GM21717 (cell line): ENCODE data around the gene EPB41L2.
"Not testable (repeated sequence)": the region's sequence is repeated elsewhere in the genome, so short reads cannot be mapped to it uniquely, and the experiment has no call there.

Source experiments
- ATAC-seq: cut with Tn5 transposase; IDR thresholded peaks from one replicate; pipeline ENCODE4 v1.9.1; 2021; ENCODE audit warnings: mild to moderate bottlenecking, moderate library complexity; ENCODE audit not compliant: unreplicated experiment

Gene EPB41L2

GRCh38 chr6:131063028-131063763 is at the start of gene EPB41L2:
Gene EPB41L2 (minus strand): TSS chr6:131063245. CDS start chr6:130956485, 106,760 bp downstream.
- ATAC-seq = peak; percentile 79

- ATAC-seq = no peak
Observed at GRCh38 chr6:131112249-131112648, 49.2 kb upstream of the EPB41L2 start.

- no peak for ATAC-seq
Observed at GRCh38 chr6:131107151-131107550, 44.1 kb upstream of the EPB41L2 start.

- ATAC-seq = no peak
Observed at GRCh38 chr6:131103901-131104300, 40.9 kb upstream of the EPB41L2 start.

- no peak for ATAC-seq
Observed at GRCh38 chr6:131103296-131103695, 40.3 kb upstream of the EPB41L2 start.

- no peak for ATAC-seq
Observed at GRCh38 chr6:131101911-131102680, 39.1 kb upstream of the EPB41L2 start.

GRCh38 chr6:131096786-131097185 is 33.7 kb upstream of the EPB41L2 start:
- no peak for ATAC-seq

GRCh38 chr6:131093334-131093733 is 30.3 kb upstream of the EPB41L2 start:
- no peak for ATAC-seq

GRCh38 chr6:131091944-131092343 is 28.9 kb upstream of the EPB41L2 start:
- not testable (repeated sequence) for ATAC-seq

- ATAC-seq = not testable (repeated sequence)
Observed at GRCh38 chr6:131090339-131090738, 27.3 kb upstream of the EPB41L2 start.

- ATAC-seq = no peak
Observed at GRCh38 chr6:131084982-131085381, 21.9 kb upstream of the EPB41L2 start.

- no peak for ATAC-seq
Observed at GRCh38 chr6:131083687-131084086, 20.6 kb upstream of the EPB41L2 start.

- ATAC-seq = no peak
Observed at GRCh38 chr6:131082335-131082734, 19.3 kb upstream of the EPB41L2 start.

GRCh38 chr6:131080084-131080483 is 17.0 kb upstream of the EPB41L2 start:
- ATAC-seq = no peak

GRCh38 chr6:131073577-131073976 is 10.5 kb upstream of the EPB41L2 start:
- ATAC-seq = no peak

- no peak for ATAC-seq
Observed at GRCh38 chr6:131070061-131070460, 7.0 kb upstream of the EPB41L2 start.

- ATAC-seq = no peak
Observed at GRCh38 chr6:131068165-131068564, 5.1 kb upstream of the EPB41L2 start.

GRCh38 chr6:131067521-131067920 is 4.5 kb upstream of the EPB41L2 start:
- ATAC-seq = no peak

GRCh38 chr6:131065824-131066171 is 2.8 kb upstream of the EPB41L2 start:
- ATAC-seq = no peak

- no peak for ATAC-seq
Observed at GRCh38 chr6:131065112-131065823, 2.2 kb upstream of the EPB41L2 start.

GRCh38 chr6:131063764-131064272 is 773 bp upstream of the EPB41L2 start:
- ATAC-seq = no peak
